ENCODE data around the gene SLC51A. TPM values are rescaled to one million over a fixed set of nuclear protein-coding genes. Genes with fewer than 3 reads are reported as not detected.
"Not testable (repeated sequence)": the region's sequence is repeated elsewhere in the genome, so short reads cannot be mapped to it uniquely, and the experiment has no call there.

Gene SLC51A
- total and polyA plus RNA-seq, 2 of the 8 experiments (the other 6 are each of a cell fraction or from before 2014, with no cell fraction given) = 6.3 to 9.8 TPM

- Histone ChIP-seq H2BK12ac (ENCODE audit: low read depth, low read length) (0 out of 2 replicates have a peak overlapping the region, but pooled peaks have one; percentile 27), H2BK20ac (ENCODE audit: low read length) (no peak overlapping the region), H4K8ac (ENCODE audit: extremely low read depth, insufficient read depth, low read length) (no peak overlapping the region), H2BK120ac (replicated peaks; ENCODE audit: low read depth, low read length) (no peak overlapping the region), H3K9me3 (ENCODE audit: insufficient read depth in 2 of 2, low read depth in 1 of 2, low read length in 1 of 2) (no peaks in the 10 kb centered on the region), H2AK5ac (ENCODE audit: low read depth, low read length) (no peak overlapping the region), H3K27ac (ENCODE audit: low read depth, low read length) (no peak overlapping the region), H3K14ac (ENCODE audit: insufficient read length) (no peak overlapping the region), H3K4me2 (ENCODE audit: insufficient read depth in 1 of 2, low read depth in 2 of 2, low read length in 2 of 2) (no peak overlapping the region), H3K18ac (ENCODE audit: extremely low read depth, low read length) (no peak overlapping the region), H3K9ac (replicated peaks in 1 of 4; ENCODE audit: extremely low read depth in 1 of 4, low read depth in 3 of 4, low read length in 3 of 4) (no peak overlapping the region), H3K4me3 (ENCODE audit: extremely low read depth in 1 of 4, insufficient read depth in 2 of 4, low read depth in 3 of 4, low read length in 4 of 4) (no peak overlapping the region), H3K4me1 (replicated peaks in 1 of 4; ENCODE audit: control insufficient read depth in 3 of 4, insufficient read depth in 4 of 4, low read length in 3 of 4) (peaks cover 0 to 2% (median under 1%) of the 10 kb centered on the region in 4 experiments; a peak in 1 of 7 replicates), H3K79me1 (ENCODE audit: low read depth, low read length) (no peaks in the 10 kb centered on the region), H2BK5ac (ENCODE audit: low read depth, low read length) (no peak overlapping the region), H2AFZ (ENCODE audit: low read length) (no peak overlapping the region; the same call in 1 of the 2 replicates), H3K4ac (replicated peaks; ENCODE audit: insufficient read length, low read depth, low read length) (no peak overlapping the region), H3K23me2 (ENCODE audit: low read depth, low read length) (peaks cover 6% of the 10 kb centered on the region; the same call in 1 of the 2 replicates), H3K56ac (replicated peaks; ENCODE audit: insufficient read length, low read depth, low read length) (no peak overlapping the region), H4K20me1 (replicated peaks in 1 of 2; ENCODE audit: control insufficient read depth in 1 of 2, insufficient read depth in 2 of 2, low read length in 2 of 2) (peaks cover 0 to 3% of the 10 kb centered on the region in 2 experiments), H2BK15ac (ENCODE audit: low read length) (0 out of 2 replicates have a peak overlapping the region, but pooled peaks have one; percentile 46), H3K23ac (ENCODE audit: insufficient read length) (no peak overlapping the region), H4K91ac (replicated peaks; ENCODE audit: insufficient read length, low read length) (no peak overlapping the region), H4K5ac (ENCODE audit: insufficient read length, low read depth, low read length) (no peak overlapping the region), H3K36me3 (ENCODE audit: control insufficient read depth in 2 of 4, insufficient read depth in 4 of 4, low read length in 3 of 4) (no peaks in the 10 kb centered on the region; a peak in 1 of 8 replicates), H3K27me3 (replicated peaks in 1 of 4; ENCODE audit: control insufficient read depth in 3 of 4, extremely low read depth in 1 of 4, insufficient read depth in 3 of 4, low read length in 3 of 4) (no peaks in the 10 kb centered on the region), H3K79me2 (ENCODE audit: control insufficient read depth in 1 of 2, insufficient read depth in 2 of 2, low read length in 2 of 2) (peaks cover 0 to under 1% of the 10 kb centered on the region in 2 experiments; a peak in 1 of 4 replicates)
- TF ChIP-seq SP2 (IDR thresholded peaks at IDR 0.05; ENCODE audit: low read length) = no peak
- WGBS, 2 experiments (ENCODE audit: extremely low coverage in 1 of 2, insufficient coverage in 1 of 2, insufficient read length in 1 of 2, insufficient replicate concordance in 2 of 2, low coverage in 1 of 2, low lambda C conversion rate in 2 of 2, missing lambda C conversion rate in 1 of 2) = 91% methylated on average over 5 of the region's 5 CpGs; no CpG with 5 or more reads in 1 of the 2 experiments
- ChIA-PET POLR2A (ENCODE audit: partially characterized antibody) (no interaction called here), CTCF (ENCODE audit: partially characterized antibody) (interaction anchor here (0.6 to 1.4 kb wide), 4 partner anchors 10 to 59 kb away, joined by 3 to 4 read pairs (median 3); no protein-coding TSS in a partner anchor)
- DNase-seq (ENCODE audit: low read depth in 1 of 2, low spot score in 2 of 2) = no peak
- FAIRE-seq = no peak
Observed at GRCh38 chr3:196169836-196170240, 46.5 kb upstream of the SLC51A start.

DNA sequence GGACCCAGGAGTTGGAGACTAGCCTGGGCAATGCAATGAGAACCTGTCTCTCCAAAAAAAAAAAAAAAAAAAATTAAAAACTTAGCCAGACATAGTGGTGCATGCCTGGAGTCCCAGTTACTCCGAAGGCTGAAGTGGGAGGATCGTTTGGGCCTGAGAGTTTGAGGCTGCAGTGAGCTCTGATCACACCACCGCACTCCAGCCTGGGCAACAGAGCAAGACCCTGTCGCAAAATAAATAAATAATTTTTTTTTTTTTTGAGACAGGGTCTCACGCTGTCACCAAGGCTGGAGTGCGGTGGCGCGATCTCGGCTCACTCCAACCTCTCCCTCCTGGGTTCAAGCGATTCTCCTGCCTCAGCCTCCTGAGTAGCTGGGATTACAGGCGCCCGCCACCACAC lies 46.0 kb upstream of the SLC51A start:
- FAIRE-seq; H3K9ac ChIP-seq (replicated peaks in 1 of 4; ENCODE audit: extremely low read depth in 1 of 4, low read depth in 3 of 4, low read length in 3 of 4); H3K56ac ChIP-seq (replicated peaks; ENCODE audit: insufficient read length, low read depth, low read length); H3K79me2 ChIP-seq (ENCODE audit: control insufficient read depth in 1 of 2, insufficient read depth in 2 of 2, low read length in 2 of 2); H2BK15ac ChIP-seq (ENCODE audit: low read length); H3K36me3 ChIP-seq (ENCODE audit: control insufficient read depth in 2 of 4, insufficient read depth in 4 of 4, low read length in 3 of 4); H3K27me3 ChIP-seq (replicated peaks in 1 of 4; ENCODE audit: control insufficient read depth in 3 of 4, extremely low read depth in 1 of 4, insufficient read depth in 3 of 4, low read length in 3 of 4); DNase-seq (ENCODE audit: low read depth in 1 of 2, low spot score in 2 of 2); H4K20me1 ChIP-seq (replicated peaks in 1 of 2; ENCODE audit: control insufficient read depth in 1 of 2, insufficient read depth in 2 of 2, low read length in 2 of 2); H2AFZ ChIP-seq (ENCODE audit: low read length); H4K91ac ChIP-seq (replicated peaks; ENCODE audit: insufficient read length, low read length); H3K79me1 ChIP-seq (ENCODE audit: low read depth, low read length); H4K5ac ChIP-seq (ENCODE audit: insufficient read length, low read depth, low read length); H3K4me2 ChIP-seq (ENCODE audit: insufficient read depth in 1 of 2, low read depth in 2 of 2, low read length in 2 of 2); H3K18ac ChIP-seq (ENCODE audit: extremely low read depth, low read length); H3K9me3 ChIP-seq (ENCODE audit: insufficient read depth in 2 of 2, low read depth in 1 of 2, low read length in 1 of 2); H3K4ac ChIP-seq (replicated peaks; ENCODE audit: insufficient read length, low read depth, low read length); H3K4me3 ChIP-seq (ENCODE audit: extremely low read depth in 1 of 4, insufficient read depth in 2 of 4, low read depth in 3 of 4, low read length in 4 of 4); H2BK120ac ChIP-seq (replicated peaks; ENCODE audit: low read depth, low read length); H2AK5ac ChIP-seq (ENCODE audit: low read depth, low read length); H3K14ac ChIP-seq (ENCODE audit: insufficient read length); H3K4me1 ChIP-seq (replicated peaks in 1 of 4; ENCODE audit: control insufficient read depth in 3 of 4, insufficient read depth in 4 of 4, low read length in 3 of 4); H2BK5ac ChIP-seq (ENCODE audit: low read depth, low read length); H3K23ac ChIP-seq (ENCODE audit: insufficient read length); H2BK12ac ChIP-seq (ENCODE audit: low read depth, low read length); H3K23me2 ChIP-seq (ENCODE audit: low read depth, low read length); H3K27ac ChIP-seq (ENCODE audit: low read depth, low read length); H4K8ac ChIP-seq (ENCODE audit: extremely low read depth, insufficient read depth, low read length); POLR2A ChIA-PET (ENCODE audit: partially characterized antibody); H2BK20ac ChIP-seq (ENCODE audit: low read length): not testable (repeated sequence)
- CTCF ChIA-PET (ENCODE audit: partially characterized antibody) = interaction anchor here (0.8 kb wide), 1 partner anchor 17 kb away, joined by 3 read pairs; no protein-coding TSS in a partner anchor
- 97% methylated on average over 12 of the region's 12 CpGs; no CpG with 5 or more reads in 1 of the 2 experiments for WGBS, 2 experiments (ENCODE audit: extremely low coverage in 1 of 2, insufficient coverage in 1 of 2, insufficient read length in 1 of 2, insufficient replicate concordance in 2 of 2, low coverage in 1 of 2, low lambda C conversion rate in 2 of 2, missing lambda C conversion rate in 1 of 2)
